ENCODE measurements around the gene TMEM253.

The TMEM253 gene

DNA sequence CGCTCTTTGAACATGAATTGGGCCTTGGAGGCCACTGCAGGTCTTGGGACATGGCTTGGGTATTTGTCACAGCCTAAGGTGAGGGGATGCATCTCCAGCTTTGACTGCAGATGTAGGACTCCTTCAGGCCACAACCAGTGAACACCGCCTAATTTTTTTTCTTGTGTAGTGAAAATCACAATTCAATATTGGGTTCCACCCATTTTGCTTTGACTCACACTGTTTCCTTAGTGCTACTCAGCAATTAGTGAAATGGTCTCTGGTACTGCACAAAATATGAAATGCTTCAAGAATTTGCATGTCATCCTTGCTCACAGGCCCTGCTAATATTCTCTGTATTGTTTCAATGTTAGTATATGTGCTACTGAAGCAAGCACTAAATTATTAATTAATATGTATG is 12.5 kb downstream of the TMEM253 start:
- Histone ChIP-seq H3K27me3 (ENCODE audit: control insufficient read depth, insufficient read depth, low read length) (no peaks in the 10 kb centered on the region), H3K9me3 (ENCODE audit: control insufficient read depth, insufficient read depth, low read length) (no peaks in the 10 kb centered on the region), H3K4me3 (ENCODE audit: low read depth, low read length) (no peak overlapping the region), H3K36me3 (ENCODE audit: control insufficient read depth, insufficient read depth, low read length) (no peaks in the 10 kb centered on the region), H3K4me1 (ENCODE audit: control insufficient read depth, insufficient read depth, low read length) (peaks cover 5% of the 10 kb centered on the region), H3K9ac (ENCODE audit: low read depth, low read length) (no peak overlapping the region)

- no peak overlapping the region for H3K9ac ChIP-seq (ENCODE audit: low read depth, low read length)
- no peaks in the 10 kb centered on the region for H3K36me3 ChIP-seq (ENCODE audit: control insufficient read depth, insufficient read depth, low read length)
- H3K4me3 ChIP-seq (ENCODE audit: low read depth, low read length) = no peak overlapping the region
- H3K9me3 ChIP-seq (ENCODE audit: control insufficient read depth, insufficient read depth, low read length) = no peaks in the 10 kb centered on the region
- H3K4me1 ChIP-seq (ENCODE audit: control insufficient read depth, insufficient read depth, low read length) = peaks cover 5% of the 10 kb centered on the region
- H3K27me3 ChIP-seq (ENCODE audit: control insufficient read depth, insufficient read depth, low read length) = no peaks in the 10 kb centered on the region
Observed at GRCh38 chr14:21118933-21119332, 18.1 kb downstream of the TMEM253 start.

GRCh38 chr14:21120686-21121085 is 19.8 kb downstream of the TMEM253 start:
- no peaks in the 10 kb centered on the region for H3K27me3 ChIP-seq (ENCODE audit: control insufficient read depth, insufficient read depth, low read length)
- H3K9me3 ChIP-seq (ENCODE audit: control insufficient read depth, insufficient read depth, low read length) = no peaks in the 10 kb centered on the region
- no peaks in the 10 kb centered on the region for H3K36me3 ChIP-seq (ENCODE audit: control insufficient read depth, insufficient read depth, low read length)
- H3K4me3 ChIP-seq (ENCODE audit: low read depth, low read length) = no peak overlapping the region
- H3K4me1 ChIP-seq (ENCODE audit: control insufficient read depth, insufficient read depth, low read length) = peaks cover 5% of the 10 kb centered on the region
- no peak overlapping the region for H3K9ac ChIP-seq (ENCODE audit: low read depth, low read length)

- no peak overlapping the region for H3K9ac ChIP-seq (ENCODE audit: low read depth, low read length)
- no peak overlapping the region for H3K4me3 ChIP-seq (ENCODE audit: low read depth, low read length)
- no peaks in the 10 kb centered on the region for H3K36me3 ChIP-seq (ENCODE audit: control insufficient read depth, insufficient read depth, low read length)
- H3K9me3 ChIP-seq (ENCODE audit: control insufficient read depth, insufficient read depth, low read length) = no peaks in the 10 kb centered on the region
- no peaks in the 10 kb centered on the region for H3K27me3 ChIP-seq (ENCODE audit: control insufficient read depth, insufficient read depth, low read length)
- peaks cover 5% of the 10 kb centered on the region for H3K4me1 ChIP-seq (ENCODE audit: control insufficient read depth, insufficient read depth, low read length)
Observed at GRCh38 chr14:21121122-21121521, 20.3 kb downstream of the TMEM253 start.

DNA sequence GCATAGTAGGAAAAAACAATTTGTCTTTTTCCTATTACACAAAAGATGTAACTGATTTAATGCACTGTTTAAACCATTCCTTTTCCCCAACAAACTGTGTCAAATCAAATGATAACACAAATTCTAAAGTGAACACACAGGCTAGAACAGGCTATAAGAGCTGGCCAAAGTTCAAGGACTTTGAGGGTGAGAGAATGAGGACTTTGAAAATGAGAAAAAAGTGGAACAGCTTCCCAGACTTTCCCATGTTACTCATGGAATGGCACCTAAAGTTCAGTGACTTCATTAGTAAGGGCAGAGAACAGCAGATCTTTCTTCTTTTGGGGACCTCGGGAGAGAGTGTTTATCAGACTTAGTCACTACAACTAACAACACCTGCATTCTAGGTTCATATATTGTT is 22.6 kb downstream of the TMEM253 start:
- Histone ChIP-seq H3K4me1 (ENCODE audit: control insufficient read depth, insufficient read depth, low read length) (no peaks in the 10 kb centered on the region), H3K9ac (ENCODE audit: low read depth, low read length) (no peak overlapping the region), H3K9me3 (ENCODE audit: control insufficient read depth, insufficient read depth, low read length) (no peaks in the 10 kb centered on the region), H3K4me3 (ENCODE audit: low read depth, low read length) (no peak overlapping the region), H3K36me3 (ENCODE audit: control insufficient read depth, insufficient read depth, low read length) (no peaks in the 10 kb centered on the region), H3K27me3 (ENCODE audit: control insufficient read depth, insufficient read depth, low read length) (no peaks in the 10 kb centered on the region)

DNA sequence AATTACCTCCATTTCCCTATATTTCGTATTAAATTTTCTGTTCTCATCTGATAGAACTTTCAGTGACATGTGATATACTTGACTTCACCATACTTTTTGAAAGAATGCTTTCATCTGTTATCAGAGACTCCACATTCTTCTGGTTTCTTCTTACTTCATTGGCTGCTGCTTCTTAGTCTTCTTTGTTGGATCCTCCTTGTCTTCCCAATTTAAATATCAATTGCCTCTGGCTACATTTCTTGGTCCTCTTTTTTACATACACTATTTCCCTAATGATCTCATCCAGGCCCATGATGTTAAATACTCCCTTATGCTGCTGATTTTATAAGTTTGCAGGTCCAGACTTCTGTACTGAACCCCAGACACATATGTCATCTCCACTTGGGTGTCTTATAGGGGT is 33.0 kb downstream of the TMEM253 start:
- H3K9ac ChIP-seq (ENCODE audit: low read depth, low read length) = no peak overlapping the region
- no peaks in the 10 kb centered on the region for H3K4me1 ChIP-seq (ENCODE audit: control insufficient read depth, insufficient read depth, low read length)
- no peaks in the 10 kb centered on the region for H3K27me3 ChIP-seq (ENCODE audit: control insufficient read depth, insufficient read depth, low read length)
- no peak overlapping the region for H3K4me3 ChIP-seq (ENCODE audit: low read depth, low read length)
- H3K36me3 ChIP-seq (ENCODE audit: control insufficient read depth, insufficient read depth, low read length) = no peaks in the 10 kb centered on the region
- H3K9me3 ChIP-seq (ENCODE audit: control insufficient read depth, insufficient read depth, low read length) = no peaks in the 10 kb centered on the region

DNA sequence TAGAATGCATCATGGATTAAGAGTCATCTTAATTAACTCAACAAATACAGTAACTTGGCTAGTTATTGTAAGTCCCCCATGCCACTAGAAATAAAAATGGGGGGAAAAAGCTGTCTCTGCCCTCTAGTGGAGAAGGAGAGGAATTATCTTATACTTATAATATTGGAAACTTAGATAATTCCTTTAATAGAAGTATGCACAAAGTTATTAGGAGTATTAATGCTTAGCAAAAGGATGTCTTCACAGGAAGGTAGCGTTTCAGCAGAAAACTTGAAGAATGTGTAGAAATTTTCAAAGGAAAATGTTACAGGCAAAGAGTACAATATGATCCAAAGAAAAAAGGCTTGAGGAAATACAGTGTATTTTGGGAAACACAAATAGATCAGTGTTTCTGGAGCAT is 35.2 kb downstream of the TMEM253 start:
- Histone ChIP-seq H3K4me3 (ENCODE audit: low read depth, low read length) (no peak overlapping the region), H3K9ac (ENCODE audit: low read depth, low read length) (no peak overlapping the region), H3K36me3 (ENCODE audit: control insufficient read depth, insufficient read depth, low read length) (no peaks in the 10 kb centered on the region), H3K9me3 (ENCODE audit: control insufficient read depth, insufficient read depth, low read length) (no peaks in the 10 kb centered on the region), H3K4me1 (ENCODE audit: control insufficient read depth, insufficient read depth, low read length) (no peaks in the 10 kb centered on the region), H3K27me3 (ENCODE audit: control insufficient read depth, insufficient read depth, low read length) (no peaks in the 10 kb centered on the region)

GRCh38 chr14:21142357-21142756 is 41.5 kb downstream of the TMEM253 start:
- no peaks in the 10 kb centered on the region for H3K9me3 ChIP-seq (ENCODE audit: control insufficient read depth, insufficient read depth, low read length)
- no peaks in the 10 kb centered on the region for H3K27me3 ChIP-seq (ENCODE audit: control insufficient read depth, insufficient read depth, low read length)
- no peak overlapping the region for H3K9ac ChIP-seq (ENCODE audit: low read depth, low read length)
- H3K4me3 ChIP-seq (ENCODE audit: low read depth, low read length) = no peak overlapping the region
- H3K36me3 ChIP-seq (ENCODE audit: control insufficient read depth, insufficient read depth, low read length) = no peaks in the 10 kb centered on the region
- no peaks in the 10 kb centered on the region for H3K4me1 ChIP-seq (ENCODE audit: control insufficient read depth, insufficient read depth, low read length)

GRCh38 chr14:21145437-21145836 is 44.6 kb downstream of the TMEM253 start:
- no peaks in the 10 kb centered on the region for H3K27me3 ChIP-seq (ENCODE audit: control insufficient read depth, insufficient read depth, low read length)
- H3K4me3 ChIP-seq (ENCODE audit: low read depth, low read length) = no peak overlapping the region
- no peaks in the 10 kb centered on the region for H3K36me3 ChIP-seq (ENCODE audit: control insufficient read depth, insufficient read depth, low read length)
- no peaks in the 10 kb centered on the region for H3K9me3 ChIP-seq (ENCODE audit: control insufficient read depth, insufficient read depth, low read length)
- no peaks in the 10 kb centered on the region for H3K4me1 ChIP-seq (ENCODE audit: control insufficient read depth, insufficient read depth, low read length)
- no peak overlapping the region for H3K9ac ChIP-seq (ENCODE audit: low read depth, low read length)

DNA sequence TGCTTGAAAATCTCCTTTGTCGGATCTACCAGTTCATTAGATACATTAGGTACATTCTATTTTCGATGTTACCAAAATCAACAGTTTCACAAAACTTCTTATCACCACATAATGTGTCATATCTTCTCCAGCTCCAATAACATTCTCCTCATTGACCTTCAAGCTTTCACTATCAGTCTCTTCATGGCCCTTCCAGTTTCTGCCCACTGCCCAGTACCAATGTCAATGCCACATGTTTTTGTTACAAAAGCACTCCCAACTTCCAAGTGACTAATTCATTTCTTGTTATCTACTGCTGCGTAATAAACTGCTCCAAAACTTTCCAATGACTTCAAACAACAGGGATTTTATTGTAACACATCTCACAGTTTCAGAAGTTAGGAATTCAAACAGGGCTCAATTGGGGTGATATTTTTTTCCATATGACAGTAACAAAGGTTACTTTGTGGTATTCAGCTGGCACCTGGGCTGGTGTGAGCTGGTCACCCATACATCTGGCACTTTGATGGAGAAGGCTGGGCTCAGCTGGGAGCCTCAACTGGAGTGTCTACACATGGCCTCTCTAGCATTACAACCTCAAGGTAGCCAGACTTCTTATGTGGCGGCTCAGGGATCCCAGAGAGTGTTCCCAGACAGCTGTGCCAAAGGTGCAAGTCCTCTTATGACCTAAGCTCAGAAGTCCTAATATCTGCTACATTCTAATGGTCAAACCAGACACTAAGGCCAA is 48.9 kb downstream of the TMEM253 start:
- H3K4me1 ChIP-seq (ENCODE audit: control insufficient read depth, insufficient read depth, low read length) = no peaks in the 10 kb centered on the region
- H3K9ac ChIP-seq (ENCODE audit: low read depth, low read length) = no peak overlapping the region
- no peak overlapping the region for H3K4me3 ChIP-seq (ENCODE audit: low read depth, low read length)
- H3K36me3 ChIP-seq (ENCODE audit: control insufficient read depth, insufficient read depth, low read length) = no peaks in the 10 kb centered on the region
- no peaks in the 10 kb centered on the region for H3K27me3 ChIP-seq (ENCODE audit: control insufficient read depth, insufficient read depth, low read length)
- no peaks in the 10 kb centered on the region for H3K9me3 ChIP-seq (ENCODE audit: control insufficient read depth, insufficient read depth, low read length)

Measured in iPS-15b (cell line).